Activated T-cell treated with anti-CD3 and anti-CD28 coated beads, Interleukin-2, amount 50 U/mL, for 24 hours (primary cell): Measurements from ENCODE around the gene MKNK1.
"Not testable (repeated sequence)": the region's sequence is repeated elsewhere in the genome, so short reads cannot be mapped to it uniquely, and the experiment has no call there.

Experiments
- DNase-seq: peaks from one replicate; pipeline ENCODE4 v3.0.0-alpha.2; 2020
- H3K27ac Mint-ChIP-seq: 2 replicates; pipeline ENCODE4 v1.8.0; 2020; ENCODE audit warnings: mild to moderate bottlenecking, mixed read lengths
- H3K27me3 Mint-ChIP-seq: 2 replicates; pipeline ENCODE4 v1.8.0; 2020; ENCODE audit warnings: mixed read lengths
- H3K36me3 Mint-ChIP-seq: 2 replicates; pipeline ENCODE4 v1.8.0; 2020; ENCODE audit warnings: low read depth, mixed read lengths
- H3K4me1 Mint-ChIP-seq: 2 replicates; pipeline ENCODE4 v1.8.0; 2020; ENCODE audit warnings: low read depth, mixed read lengths
- H3K4me3 Mint-ChIP-seq: 2 replicates; pipeline ENCODE4 v1.8.0; 2020; ENCODE audit warnings: mild to moderate bottlenecking, moderate library complexity, mixed read lengths
- H3K9me3 Mint-ChIP-seq: 2 replicates; pipeline ENCODE4 v1.8.0; 2020; ENCODE audit warnings: mixed read lengths

Gene MKNK1

DNA sequence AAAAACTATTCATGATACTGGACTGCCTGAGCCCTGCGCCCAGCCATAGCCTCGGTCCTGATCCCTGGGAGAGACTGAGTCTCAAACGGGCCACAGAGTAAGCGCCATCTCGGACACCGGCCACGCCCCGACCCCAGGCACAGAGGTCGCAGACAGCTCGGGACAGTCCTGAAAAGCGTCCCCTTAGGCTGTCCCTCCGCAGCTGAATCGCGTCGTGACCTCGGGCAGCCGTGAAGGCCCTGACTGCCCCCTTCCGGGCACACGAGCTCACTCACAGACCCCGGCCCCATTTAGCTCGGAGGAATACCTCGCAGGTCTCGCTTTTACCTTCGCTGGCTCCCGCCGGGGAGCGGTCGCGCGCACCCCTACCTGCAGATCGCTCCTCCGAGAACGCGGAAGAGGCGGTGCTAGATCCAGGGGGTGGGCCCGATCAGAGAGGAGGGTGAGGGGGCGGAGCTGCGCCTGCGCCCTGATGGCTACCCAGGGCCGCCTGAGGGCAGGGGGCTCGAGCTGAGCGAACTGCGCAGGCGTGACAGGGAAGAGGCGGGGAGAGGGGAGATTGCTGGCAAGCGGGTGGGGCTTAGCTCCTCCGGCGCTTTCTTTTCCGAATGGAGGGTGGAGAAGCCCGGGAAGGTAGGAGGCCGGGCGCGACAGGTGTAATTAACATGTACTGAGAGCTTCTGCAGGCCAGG is at the start of gene MKNK1:
TSS of gene MKNK1 (minus strand) at position 411 of the 692 bp plus-strand sequence. CDS start 20,941 bp downstream, outside the sequence.
- no peaks in the 10 kb centered on the region for H3K9me3 Mint-ChIP-seq
- DNase-seq, result peak; percentile 98
- peaks cover 51% of the 10 kb centered on the region for H3K4me1 Mint-ChIP-seq
- H3K27me3 Mint-ChIP-seq, result no peaks in the 10 kb centered on the region
- H3K4me3 Mint-ChIP-seq, result peak within 1 kb of the TSS; percentile 93
- H3K36me3 Mint-ChIP-seq, result peaks cover 27% of the 10 kb centered on the region
- peak within 1 kb of the TSS; percentile 93 for H3K27ac Mint-ChIP-seq

DNA sequence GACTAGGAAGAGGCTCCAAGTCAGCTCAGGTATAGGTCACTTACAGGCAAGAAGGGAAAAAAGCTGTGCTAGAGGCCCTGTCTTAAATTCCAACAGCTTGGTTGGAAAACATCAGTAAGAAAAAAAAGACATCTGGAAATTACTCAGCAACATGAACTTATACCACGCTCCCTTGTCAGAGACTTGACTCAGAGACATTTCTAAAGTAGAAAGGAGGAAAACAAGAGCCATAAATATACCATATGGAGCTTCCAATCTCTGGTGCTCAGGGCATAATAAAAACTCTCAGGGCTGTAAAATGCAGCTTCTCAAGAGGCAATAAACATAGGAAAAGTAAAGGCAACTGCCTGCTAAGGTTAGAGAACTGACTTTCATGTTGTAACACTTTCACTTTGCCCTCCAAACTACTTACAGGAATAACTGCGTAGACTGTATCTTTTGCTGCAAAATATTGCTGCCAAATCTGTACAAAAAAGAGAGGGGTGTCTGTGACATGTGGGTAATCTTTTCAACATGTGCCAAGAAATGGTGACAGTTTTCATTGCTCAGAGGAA is 49.4 kb upstream of the MKNK1 start:
- Mint-ChIP-seq H3K9me3 (peaks cover 9% of the 10 kb centered on the region), H3K36me3 (peaks cover 92% of the 10 kb centered on the region), H3K27ac (peak overlapping the region; percentile 73), H3K27me3 (no peaks in the 10 kb centered on the region), H3K4me3 (no peak overlapping the region), H3K4me1 (peaks cover 20% of the 10 kb centered on the region)
- no peak for DNase-seq

DNA sequence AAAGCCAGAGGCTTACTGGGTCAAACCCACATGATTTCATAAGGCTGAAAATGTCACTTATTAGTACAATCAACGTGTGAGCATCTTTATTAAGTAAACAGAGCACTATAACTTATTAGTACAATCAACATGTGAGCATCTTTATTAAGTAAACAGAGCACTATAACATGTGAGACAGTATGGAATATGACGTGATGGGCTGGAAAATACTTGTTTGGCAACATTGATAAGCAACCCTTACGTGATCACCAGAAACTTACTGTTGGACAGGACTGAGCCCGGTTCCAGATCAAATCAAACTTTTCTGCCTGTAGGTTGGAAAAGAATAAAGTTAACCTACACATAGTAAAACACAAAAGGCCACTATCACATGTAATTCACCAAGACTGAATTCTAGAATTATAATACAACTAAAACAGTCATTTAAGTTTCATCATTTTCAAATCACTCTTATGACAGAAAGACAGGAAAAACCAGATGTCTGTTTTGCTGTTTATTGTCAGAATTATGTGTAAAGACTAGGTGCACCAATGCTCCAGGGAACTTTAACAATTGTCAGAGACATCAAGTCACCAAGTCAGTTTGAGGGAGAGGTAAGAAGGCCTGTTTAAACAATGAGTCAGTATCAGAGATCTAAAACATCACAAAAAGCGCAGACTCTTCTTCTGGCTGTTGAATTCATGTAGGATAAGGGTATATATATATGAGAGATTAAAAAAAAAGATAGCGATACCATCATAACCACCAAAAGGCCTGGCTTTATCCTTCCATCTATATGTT is 48.4 kb upstream of the MKNK1 start:
- H3K36me3 Mint-ChIP-seq, result peaks cover 86% of the 10 kb centered on the region
- H3K4me3 Mint-ChIP-seq, result no peak overlapping the region
- peaks cover 9% of the 10 kb centered on the region for H3K9me3 Mint-ChIP-seq

DNA sequence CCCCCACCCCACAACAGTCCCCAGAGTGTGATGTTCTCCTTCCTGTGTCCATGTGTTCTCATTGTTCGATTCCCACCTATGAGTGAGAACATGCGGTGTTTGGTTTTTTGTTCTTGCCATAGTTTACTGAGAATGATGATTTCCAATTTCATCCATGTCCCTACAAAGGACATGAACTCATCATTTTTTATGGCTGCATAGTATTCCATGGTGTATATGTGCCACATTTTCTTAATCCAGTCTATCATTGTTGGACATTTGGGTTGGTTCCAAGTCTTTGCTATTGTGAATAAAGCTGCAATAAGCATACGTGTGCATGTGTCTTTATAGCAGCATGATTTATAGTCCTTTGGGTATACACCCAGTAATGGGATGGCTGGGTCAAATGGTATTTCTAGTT is 47.1 kb upstream of the MKNK1 start:
- not testable (repeated sequence) for H3K27me3 Mint-ChIP-seq, H3K4me3 Mint-ChIP-seq, H3K27ac Mint-ChIP-seq, H3K9me3 Mint-ChIP-seq, DNase-seq
- peaks cover 24% of the 10 kb centered on the region for H3K4me1 Mint-ChIP-seq
- peaks cover 86% of the 10 kb centered on the region for H3K36me3 Mint-ChIP-seq

More for the DNA sequence above, 48.4 kb upstream of the MKNK1 start:
- H3K27ac Mint-ChIP-seq, result peak overlapping the region; percentile 39
- DNase-seq, result no peak
- no peaks in the 10 kb centered on the region for H3K27me3 Mint-ChIP-seq
- peaks cover 14% of the 10 kb centered on the region for H3K4me1 Mint-ChIP-seq

DNA sequence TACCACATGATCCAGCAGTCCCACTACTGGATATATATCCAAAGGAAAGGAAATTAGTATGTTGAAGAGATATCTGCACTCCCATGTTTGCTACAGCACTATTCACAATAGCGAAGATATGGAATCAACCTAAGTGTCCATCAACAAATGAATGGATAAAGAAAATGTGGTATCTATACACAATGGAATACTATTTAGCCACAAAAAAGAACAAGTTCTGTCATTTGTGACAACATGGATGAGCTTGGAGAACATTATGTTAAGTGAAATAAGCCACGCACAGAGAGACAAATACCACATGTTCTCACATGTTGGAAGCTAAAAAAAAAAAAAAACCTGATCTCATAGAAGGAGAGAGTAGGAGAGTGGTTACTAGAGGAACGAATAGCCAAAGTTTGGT is 46.4 kb upstream of the MKNK1 start:
- H3K9me3 Mint-ChIP-seq, result peaks cover 9% of the 10 kb centered on the region

DNA sequence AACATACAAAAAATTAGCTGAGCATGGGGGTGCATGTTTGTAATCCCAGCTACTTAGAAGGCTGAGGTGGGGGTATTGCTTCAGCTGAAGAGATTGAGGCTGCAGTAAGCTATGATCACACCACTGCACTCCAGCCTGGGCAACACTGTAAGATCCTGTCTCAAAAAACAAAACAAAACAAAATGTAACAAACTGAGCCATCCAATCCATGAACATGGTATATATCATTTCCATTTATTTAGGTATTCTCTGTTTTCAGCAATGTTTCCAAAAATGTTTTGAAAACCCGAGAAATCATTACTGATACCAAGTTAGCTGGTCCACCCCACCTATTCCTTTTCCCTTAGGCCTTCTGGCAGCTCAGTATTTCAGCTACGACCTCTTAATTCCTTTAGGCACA is 45.7 kb upstream of the MKNK1 start:
- Mint-ChIP-seq H3K27me3 (no peaks in the 10 kb centered on the region), H3K9me3 (peaks cover 6% of the 10 kb centered on the region), H3K36me3 (peaks cover 78% of the 10 kb centered on the region), H3K4me1 (peaks cover 24% of the 10 kb centered on the region), H3K27ac (no peak overlapping the region), H3K4me3 (no peak overlapping the region)
- no peak for DNase-seq

More for the DNA sequence above, 46.4 kb upstream of the MKNK1 start:
- Mint-ChIP-seq H3K36me3 (peaks cover 80% of the 10 kb centered on the region), H3K4me3 (no peak overlapping the region), H3K27ac (no peak overlapping the region), H3K27me3 (no peaks in the 10 kb centered on the region), H3K4me1 (peaks cover 24% of the 10 kb centered on the region)
- DNase-seq, result no peak

DNA sequence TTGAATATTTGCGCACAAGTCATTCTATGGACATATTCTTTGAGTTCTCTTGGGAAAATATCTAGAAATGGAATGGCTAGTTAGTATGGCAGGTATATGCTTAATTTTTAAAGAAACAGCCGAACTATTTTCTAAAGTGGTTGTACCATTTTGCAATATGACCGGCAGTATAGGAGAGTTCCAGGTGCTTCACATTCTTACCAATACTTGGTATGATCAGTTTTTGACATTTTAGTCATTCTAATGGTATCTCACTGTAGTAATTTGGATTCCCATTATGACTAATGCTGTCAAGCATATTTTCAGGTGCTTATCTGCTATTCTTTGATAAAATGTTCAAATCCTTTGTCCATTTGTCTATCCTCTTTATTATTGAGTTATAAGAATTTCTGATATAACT is 43.5 kb upstream of the MKNK1 start:
- H3K27ac Mint-ChIP-seq, result no peak overlapping the region
- H3K27me3 Mint-ChIP-seq, result no peaks in the 10 kb centered on the region
- peaks cover 4% of the 10 kb centered on the region for H3K9me3 Mint-ChIP-seq
- peaks cover 11% of the 10 kb centered on the region for H3K4me1 Mint-ChIP-seq
- H3K4me3 Mint-ChIP-seq, result no peak overlapping the region
- H3K36me3 Mint-ChIP-seq, result peaks cover 73% of the 10 kb centered on the region
- no peak for DNase-seq

DNA sequence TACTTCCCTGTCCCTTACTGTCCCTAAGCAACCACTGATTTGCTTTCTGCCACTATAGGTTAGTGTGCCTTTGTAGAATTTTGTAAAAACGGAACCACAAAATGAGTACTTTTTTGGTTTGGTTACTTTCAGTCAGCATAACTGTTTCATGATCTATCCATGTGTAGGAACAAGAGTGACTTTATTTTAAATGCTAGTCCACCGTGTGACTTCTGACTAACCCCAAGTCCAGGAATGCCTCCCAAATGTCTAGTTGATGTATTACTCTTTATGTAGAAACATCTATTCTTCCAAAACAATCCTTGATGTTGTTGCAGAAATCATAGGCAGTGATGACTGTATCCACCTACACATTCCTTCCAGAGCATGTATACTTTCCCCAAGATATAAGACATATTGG is 42.8 kb upstream of the MKNK1 start:
- Mint-ChIP-seq H3K4me3 (no peak overlapping the region), H3K27ac (no peak overlapping the region), H3K36me3 (peaks cover 71% of the 10 kb centered on the region), H3K4me1 (peaks cover 11% of the 10 kb centered on the region), H3K9me3 (peaks cover 4% of the 10 kb centered on the region), H3K27me3 (no peaks in the 10 kb centered on the region)
- DNase-seq, result no peak

DNA sequence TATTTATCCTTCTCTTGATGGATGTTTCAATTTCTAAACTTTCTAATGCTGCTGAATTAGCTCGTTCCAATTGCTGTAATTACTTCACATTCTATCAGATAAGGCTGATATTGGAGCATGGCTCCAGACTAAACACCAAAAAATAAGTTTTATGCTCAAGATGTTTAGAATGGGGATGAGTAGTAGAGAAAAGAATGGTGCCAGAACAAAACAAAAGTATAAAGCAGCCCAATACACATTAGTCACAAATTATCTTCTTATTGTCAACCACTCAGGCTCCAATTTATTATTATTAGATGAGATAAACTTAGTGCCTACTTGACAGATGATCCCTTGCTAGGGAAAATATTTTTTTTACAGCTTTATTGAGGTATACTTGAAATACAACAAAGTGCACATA is 42.3 kb upstream of the MKNK1 start:
- no peaks in the 10 kb centered on the region for H3K27me3 Mint-ChIP-seq

DNA sequence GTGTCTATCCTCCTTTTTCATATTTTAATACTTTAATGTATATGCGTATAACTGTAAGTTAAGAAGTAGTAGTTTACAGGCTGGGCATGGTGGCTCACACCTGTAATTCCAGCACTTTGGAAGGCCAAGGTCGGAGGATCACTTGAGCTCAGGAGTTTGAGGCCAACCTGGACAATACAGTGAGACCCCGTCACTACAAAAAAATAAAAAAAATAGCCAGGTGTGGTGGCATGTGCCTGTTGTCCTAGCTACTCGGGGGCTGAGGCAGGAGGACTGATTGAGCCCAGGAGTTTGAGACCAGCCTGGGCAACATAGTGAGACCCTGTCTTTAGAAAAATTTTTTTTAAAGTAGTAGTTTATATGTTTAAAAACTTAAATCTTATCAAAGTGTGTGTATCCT is 41.7 kb upstream of the MKNK1 start:
- Mint-ChIP-seq H3K27me3 (no peaks in the 10 kb centered on the region), H3K4me1 (peaks cover 11% of the 10 kb centered on the region), H3K27ac (no peak overlapping the region), H3K9me3 (peaks cover 4% of the 10 kb centered on the region), H3K4me3 (no peak overlapping the region), H3K36me3 (peaks cover 69% of the 10 kb centered on the region)
- DNase-seq, result no peak

More for the DNA sequence above, 42.3 kb upstream of the MKNK1 start:
- Mint-ChIP-seq H3K9me3 (peaks cover 4% of the 10 kb centered on the region), H3K4me1 (peaks cover 11% of the 10 kb centered on the region), H3K4me3 (no peak overlapping the region), H3K27ac (no peak overlapping the region), H3K36me3 (peaks cover 71% of the 10 kb centered on the region)
- DNase-seq, result no peak

DNA sequence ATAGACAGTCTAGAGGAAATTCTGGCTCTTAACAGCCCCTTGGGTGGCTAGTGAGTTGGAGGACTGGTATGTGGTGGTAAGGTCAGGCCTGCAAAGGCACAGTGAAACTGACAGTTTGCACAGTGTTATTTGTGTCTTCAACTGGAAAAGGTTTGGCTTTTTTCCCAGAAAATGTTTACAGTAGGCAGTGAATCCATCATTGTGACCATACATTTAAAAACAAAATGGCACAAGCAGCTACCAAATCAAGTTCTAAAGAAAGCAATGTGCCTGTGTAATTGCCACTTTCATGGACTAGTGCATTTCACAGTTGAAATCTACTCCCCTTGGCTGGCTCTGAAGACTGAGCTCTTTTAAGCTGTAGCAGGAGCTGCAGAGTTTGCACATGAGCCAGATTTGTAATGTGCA is 39.3 kb upstream of the MKNK1 start:
- H3K27ac Mint-ChIP-seq, result no peak overlapping the region
- no peaks in the 10 kb centered on the region for H3K27me3 Mint-ChIP-seq
- no peak for DNase-seq
- H3K4me3 Mint-ChIP-seq, result no peak overlapping the region
- peaks cover 59% of the 10 kb centered on the region for H3K36me3 Mint-ChIP-seq
- peaks cover 11% of the 10 kb centered on the region for H3K4me1 Mint-ChIP-seq
- no peaks in the 10 kb centered on the region for H3K9me3 Mint-ChIP-seq

DNA sequence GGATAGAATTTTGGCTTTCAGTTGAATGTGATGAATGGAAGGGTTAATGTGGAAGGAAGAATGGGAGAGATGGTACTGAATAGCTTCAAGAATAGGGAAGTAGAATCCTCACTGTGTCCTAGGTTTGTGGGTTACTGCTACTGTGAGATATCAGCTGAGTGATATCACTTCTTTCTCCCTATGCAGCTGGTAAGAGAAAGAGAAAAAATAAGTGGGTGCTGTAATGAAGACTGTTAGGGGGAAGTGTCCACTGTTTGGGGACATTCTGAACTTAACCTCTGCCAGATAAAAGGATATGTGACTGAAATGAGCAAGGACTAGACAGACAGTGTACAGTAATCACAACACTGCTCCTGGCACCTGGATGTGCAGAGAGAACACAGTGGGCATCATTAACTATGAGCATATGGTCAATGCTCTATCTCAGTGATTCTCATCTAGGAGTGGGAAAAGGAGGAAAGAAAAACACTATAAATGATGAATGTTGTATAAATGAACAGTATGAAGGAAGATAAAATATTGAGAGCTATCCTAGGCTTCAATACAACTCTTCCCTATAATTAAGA is 38.1 kb upstream of the MKNK1 start:
- Mint-ChIP-seq H3K27ac (no peak overlapping the region), H3K9me3 (no peaks in the 10 kb centered on the region), H3K4me3 (no peak overlapping the region), H3K36me3 (peaks cover 58% of the 10 kb centered on the region), H3K4me1 (peaks cover 7% of the 10 kb centered on the region), H3K27me3 (no peaks in the 10 kb centered on the region)
- no peak for DNase-seq

DNA sequence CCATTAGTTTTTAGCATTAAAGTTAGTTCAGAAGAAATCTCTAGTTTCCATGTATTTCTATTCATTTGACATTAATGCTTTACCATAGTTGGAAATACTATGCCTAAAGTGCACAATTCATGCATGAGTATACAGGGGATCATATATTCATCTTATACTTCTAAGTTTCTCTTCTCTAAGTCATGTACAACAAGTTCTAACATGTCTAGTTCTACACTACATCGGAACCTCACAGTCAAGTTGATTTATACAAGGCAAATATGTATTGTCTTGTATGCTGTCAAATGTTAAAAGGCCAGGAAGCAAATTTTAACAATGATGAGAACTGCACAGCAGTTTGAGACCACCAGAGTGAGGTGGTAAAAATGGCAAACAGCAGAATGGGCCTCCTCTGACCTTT is 35.5 kb upstream of the MKNK1 start:
- peaks cover 67% of the 10 kb centered on the region for H3K36me3 Mint-ChIP-seq
- H3K4me3 Mint-ChIP-seq, result no peak overlapping the region
- H3K4me1 Mint-ChIP-seq, result no peaks in the 10 kb centered on the region
- no peak for DNase-seq
- H3K27me3 Mint-ChIP-seq, result no peaks in the 10 kb centered on the region
- no peak overlapping the region for H3K27ac Mint-ChIP-seq
- no peaks in the 10 kb centered on the region for H3K9me3 Mint-ChIP-seq

DNA sequence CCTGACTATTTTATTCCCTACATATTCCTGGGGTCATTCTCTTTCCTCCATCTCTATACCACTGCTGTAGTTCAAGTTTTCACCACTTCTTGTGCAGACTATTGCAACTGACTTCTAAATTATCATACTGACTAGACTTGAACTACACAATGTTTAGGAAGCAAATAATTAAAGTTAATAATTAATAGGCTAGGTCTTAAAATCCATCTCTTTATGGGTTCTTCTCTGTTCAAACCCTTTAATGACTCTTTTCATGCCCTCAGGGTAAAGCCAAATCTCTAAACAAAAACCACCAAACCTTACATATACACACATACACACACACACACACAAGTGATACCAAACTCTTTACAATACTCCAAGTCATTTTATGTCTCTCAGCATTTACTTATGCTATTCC is 34.9 kb upstream of the MKNK1 start:
- peak overlapping the region; percentile 10 for H3K27ac Mint-ChIP-seq
- DNase-seq, result no peak
- H3K36me3 Mint-ChIP-seq, result peaks cover 73% of the 10 kb centered on the region
- H3K27me3 Mint-ChIP-seq, result no peaks in the 10 kb centered on the region
- H3K9me3 Mint-ChIP-seq, result no peaks in the 10 kb centered on the region
- no peak overlapping the region for H3K4me3 Mint-ChIP-seq
- no peaks in the 10 kb centered on the region for H3K4me1 Mint-ChIP-seq
